Parathyroid adenoma (tissue), 2 donors: ENCODE measurements around the gene ACTR5.

ENCODE experiments used
- H2AFZ ChIP-seq: fragments of 300-600 bp; sonication (generic); one replicate; pipeline ENCODE4 v1.7.0; 2017; ENCODE audit warnings: antibody characterized with exemption, mild to moderate bottlenecking
- H3K27ac ChIP-seq: fragments of 300-600 bp; sonication (generic); one replicate; pipeline ENCODE4 v1.7.0; 2017
- H3K27me3 ChIP-seq: fragments of 300-600 bp; sonication (generic); one replicate; pipeline ENCODE4 v1.7.0; 2017; ENCODE audit warnings: low read length; ENCODE audit not compliant: control insufficient read depth, insufficient read depth
- H3K36me3 ChIP-seq: fragments of 300-600 bp; sonication (generic); one replicate; pipeline ENCODE4 v1.7.0; 2017; ENCODE audit warnings: low read length; ENCODE audit not compliant: control insufficient read depth, insufficient read depth
- H3K4me1 ChIP-seq: fragments of 300-600 bp; sonication (generic); one replicate; pipeline ENCODE4 v1.7.0; 2017; ENCODE audit warnings: control low read depth
- H3K4me2 ChIP-seq: fragments of 300-600 bp; sonication (generic); one replicate; pipeline ENCODE4 v1.7.0; 2017; ENCODE audit warnings: low read length
- H3K4me3 ChIP-seq: fragments of 300-600 bp; sonication (generic); one replicate; pipeline ENCODE4 v1.7.0; 2017; ENCODE audit warnings: low read depth, low read length
- H3K79me2 ChIP-seq: fragments of 300-600 bp; sonication (generic); one replicate; pipeline ENCODE4 v1.7.0; 2017; ENCODE audit warnings: control low read depth
- H3K9ac ChIP-seq: fragments of 300-600 bp; sonication (generic); one replicate; pipeline ENCODE4 v1.7.0; 2017; ENCODE audit warnings: mild to moderate bottlenecking
- H3K9me3 ChIP-seq: fragments of 300-600 bp; sonication (generic); one replicate; pipeline ENCODE4 v1.7.0; 2017; ENCODE audit warnings: low read length; ENCODE audit not compliant: control insufficient read depth
- TF ChIP-seq, protein P1 (sequence below): fragments of 300-600 bp; sonication (generic); IDR thresholded peaks from one replicate; pipeline ENCODE4 v1.7.0; 2017; ENCODE audit warnings: antibody characterized with exemption, mild to moderate bottlenecking
- donor health status: primary hyperparathyroidism.

ACTR5 gene

DNA sequence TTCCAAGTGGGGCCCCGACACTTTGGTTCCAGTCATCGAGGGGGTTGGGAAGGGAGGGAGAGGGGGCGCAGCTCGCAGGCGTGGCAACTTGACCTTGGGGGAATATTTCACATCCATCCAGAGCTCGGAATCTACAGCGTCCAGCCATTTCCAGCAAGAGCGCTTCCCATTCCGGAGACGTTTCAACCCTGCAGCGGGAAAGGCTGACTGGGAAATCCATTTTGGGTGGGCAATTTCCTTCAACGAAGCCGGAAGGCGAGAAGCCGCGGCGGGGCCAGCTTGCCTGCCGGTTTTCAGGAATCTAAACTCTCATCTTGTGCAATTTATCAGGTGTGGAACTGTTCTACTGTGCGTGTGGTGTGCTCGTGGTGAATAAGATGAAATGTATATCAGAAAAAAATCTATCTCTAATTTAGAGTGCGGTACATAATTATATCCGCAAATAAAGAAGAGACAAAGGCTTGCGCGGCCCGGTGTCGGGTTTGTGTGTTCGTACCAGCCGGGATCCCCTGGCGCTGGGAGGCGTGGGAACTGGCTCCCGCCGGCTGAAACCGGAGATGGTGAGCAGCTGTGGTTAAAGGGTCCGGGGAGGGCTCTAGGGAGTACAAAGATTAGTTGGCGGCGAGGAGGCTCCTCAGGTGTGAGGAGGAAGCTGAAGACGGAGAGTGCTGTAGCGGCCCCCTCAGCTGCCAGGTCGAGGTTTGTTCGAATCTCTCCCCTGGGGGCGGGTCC is 19.2 kb upstream of the ACTR5 start:
- Histone ChIP-seq H3K79me2 (no peaks in the 10 kb centered on the region), H3K27me3 (peaks cover 31% of the 10 kb centered on the region), H3K27ac (no peak overlapping the region), H3K4me3 (no peak overlapping the region), H3K4me2 (no peak overlapping the region), H2AFZ (no peak overlapping the region), H3K36me3 (no peaks in the 10 kb centered on the region), H3K4me1 (peaks cover 10% of the 10 kb centered on the region), H3K9ac (no peak overlapping the region), H3K9me3 (no peaks in the 10 kb centered on the region)
- TF ChIP-seq, protein P1, sequence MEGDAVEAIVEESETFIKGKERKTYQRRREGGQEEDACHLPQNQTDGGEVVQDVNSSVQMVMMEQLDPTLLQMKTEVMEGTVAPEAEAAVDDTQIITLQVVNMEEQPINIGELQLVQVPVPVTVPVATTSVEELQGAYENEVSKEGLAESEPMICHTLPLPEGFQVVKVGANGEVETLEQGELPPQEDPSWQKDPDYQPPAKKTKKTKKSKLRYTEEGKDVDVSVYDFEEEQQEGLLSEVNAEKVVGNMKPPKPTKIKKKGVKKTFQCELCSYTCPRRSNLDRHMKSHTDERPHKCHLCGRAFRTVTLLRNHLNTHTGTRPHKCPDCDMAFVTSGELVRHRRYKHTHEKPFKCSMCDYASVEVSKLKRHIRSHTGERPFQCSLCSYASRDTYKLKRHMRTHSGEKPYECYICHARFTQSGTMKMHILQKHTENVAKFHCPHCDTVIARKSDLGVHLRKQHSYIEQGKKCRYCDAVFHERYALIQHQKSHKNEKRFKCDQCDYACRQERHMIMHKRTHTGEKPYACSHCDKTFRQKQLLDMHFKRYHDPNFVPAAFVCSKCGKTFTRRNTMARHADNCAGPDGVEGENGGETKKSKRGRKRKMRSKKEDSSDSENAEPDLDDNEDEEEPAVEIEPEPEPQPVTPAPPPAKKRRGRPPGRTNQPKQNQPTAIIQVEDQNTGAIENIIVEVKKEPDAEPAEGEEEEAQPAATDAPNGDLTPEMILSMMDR: no peak

DNA sequence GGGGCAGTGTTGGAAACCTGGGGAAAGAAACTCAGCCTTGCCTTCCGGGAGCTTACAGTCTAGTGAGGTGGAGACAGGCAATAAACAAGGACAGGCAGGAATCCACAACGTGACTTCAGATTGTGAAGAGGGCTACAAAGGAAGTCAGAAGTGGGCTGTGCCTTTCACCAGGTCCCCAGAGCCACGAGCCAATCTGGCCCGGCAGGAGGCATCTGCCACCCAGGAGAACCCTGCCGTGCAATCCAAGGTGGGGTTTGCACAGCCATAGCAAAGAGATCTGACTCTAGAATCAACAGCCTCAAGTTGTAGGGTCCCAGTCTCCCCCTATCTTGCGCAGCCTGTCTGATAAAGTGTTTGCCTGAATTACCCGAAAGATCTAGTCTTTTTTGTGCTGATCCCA is 18.5 kb upstream of the ACTR5 start:
- TF ChIP-seq, protein P1: no peak
- no peak overlapping the region for H3K27ac ChIP-seq
- H2AFZ ChIP-seq: no peak overlapping the region
- H3K4me1 ChIP-seq: peaks cover 10% of the 10 kb centered on the region
- no peak overlapping the region for H3K9ac ChIP-seq
- no peaks in the 10 kb centered on the region for H3K36me3 ChIP-seq
- no peaks in the 10 kb centered on the region for H3K79me2 ChIP-seq
- no peak overlapping the region for H3K4me3 ChIP-seq
- H3K27me3 ChIP-seq: peaks cover 31% of the 10 kb centered on the region
- no peaks in the 10 kb centered on the region for H3K9me3 ChIP-seq
- no peak overlapping the region for H3K4me2 ChIP-seq

DNA sequence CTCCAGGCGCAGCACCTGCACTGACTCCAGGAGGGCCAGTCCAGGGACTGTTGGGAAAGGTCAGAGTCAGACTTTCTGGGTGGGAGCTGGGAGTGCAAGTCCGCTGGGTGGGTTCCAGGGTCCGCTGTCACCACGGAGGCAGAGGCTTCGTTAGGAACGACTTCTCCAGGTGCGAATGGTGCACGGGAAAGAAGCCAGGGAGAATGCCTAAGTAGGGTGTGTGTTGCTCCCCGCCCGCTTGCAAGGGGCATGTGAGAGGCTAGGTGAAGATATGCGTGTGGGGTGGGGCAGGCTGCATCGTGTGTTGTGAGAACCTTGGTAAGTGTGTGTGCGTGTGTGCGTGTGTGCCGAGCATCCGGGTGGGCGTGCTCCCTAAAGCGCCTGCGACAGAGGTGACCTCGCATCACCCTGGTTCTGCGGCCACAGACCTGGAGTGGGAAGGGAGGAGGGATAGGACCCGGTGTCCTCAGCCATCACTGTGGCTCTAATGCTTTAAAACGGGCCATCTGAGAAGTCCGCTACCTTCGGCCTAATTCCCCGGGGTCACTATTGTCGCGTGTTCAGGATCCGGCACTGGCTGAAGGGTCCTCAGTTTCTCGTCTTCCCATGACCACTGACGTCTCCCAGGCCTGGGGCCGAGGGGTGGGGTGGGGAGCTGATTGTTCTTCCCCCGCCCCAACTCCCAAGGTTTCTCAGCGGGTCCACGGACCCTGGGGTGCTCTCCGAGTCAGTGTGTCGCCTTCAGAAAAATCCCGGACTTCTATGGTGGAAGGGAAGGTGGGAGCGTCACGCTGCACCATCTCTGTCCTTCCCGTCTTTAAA is 17.9 kb upstream of the ACTR5 start:
- Histone ChIP-seq H3K9ac (no peak overlapping the region), H2AFZ (peak overlapping the region; percentile 54), H3K79me2 (no peaks in the 10 kb centered on the region), H3K4me1 (peaks cover 10% of the 10 kb centered on the region), H3K36me3 (no peaks in the 10 kb centered on the region), H3K27ac (no peak overlapping the region), H3K9me3 (no peaks in the 10 kb centered on the region), H3K4me2 (peak overlapping the region; percentile 42), H3K4me3 (no peak overlapping the region), H3K27me3 (peaks cover 25% of the 10 kb centered on the region)
- TF ChIP-seq, protein P1: no peak

DNA sequence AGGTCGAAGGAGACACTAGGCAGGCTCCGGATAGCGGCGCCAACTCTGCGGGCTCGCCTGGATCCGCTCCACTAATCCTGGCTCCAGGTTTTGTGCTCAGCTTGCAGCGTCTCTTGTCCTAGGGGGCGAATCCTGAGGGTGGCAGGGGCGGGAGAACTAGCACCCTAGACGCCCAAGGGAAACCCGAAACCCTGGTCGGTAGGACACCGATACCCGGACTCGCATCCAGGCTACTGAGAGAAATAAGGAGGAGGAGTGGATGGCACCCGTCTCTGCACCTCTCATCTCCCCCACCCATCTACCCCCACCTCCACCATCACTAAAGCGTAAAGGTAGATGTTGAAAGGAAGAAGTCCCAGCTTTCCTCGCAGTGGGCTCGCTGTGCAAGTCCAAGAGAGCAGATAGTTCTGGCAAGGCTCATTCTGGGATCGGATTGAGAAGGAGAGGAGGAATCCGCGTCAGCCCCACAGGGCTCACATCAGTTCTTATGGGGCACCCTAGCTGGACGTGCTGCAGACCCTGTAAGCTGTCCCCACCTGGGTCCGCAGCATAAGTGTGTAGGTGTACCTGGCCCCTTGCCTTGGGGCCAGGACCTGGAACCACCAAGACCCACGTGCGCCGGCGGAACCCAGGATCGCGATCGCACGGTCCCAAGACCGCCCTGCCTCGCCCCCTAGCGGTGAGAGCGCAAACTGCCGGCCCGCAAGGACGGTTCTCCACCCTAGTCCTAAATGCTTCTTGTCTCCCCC is 17.1 kb upstream of the ACTR5 start:
- Histone ChIP-seq H3K27ac (no peak overlapping the region), H3K9me3 (no peaks in the 10 kb centered on the region), H3K4me1 (peaks cover 10% of the 10 kb centered on the region), H2AFZ (peak overlapping the region; percentile 54), H3K27me3 (peaks cover 19% of the 10 kb centered on the region), H3K4me3 (peak overlapping the region; percentile 30), H3K4me2 (peak overlapping the region; percentile 42), H3K79me2 (no peaks in the 10 kb centered on the region), H3K9ac (peak overlapping the region; percentile 21), H3K36me3 (no peaks in the 10 kb centered on the region)
- TF ChIP-seq, protein P1: peak; percentile 97
